GM19328 (cell line): Measurements from ENCODE around the gene PKNOX2.

Source experiments
- ATAC-seq: cut with Tn5 transposase; IDR thresholded peaks from one replicate; pipeline ENCODE4 v1.9.1; 2021; ENCODE audit warnings: mild to moderate bottlenecking, moderate library complexity; ENCODE audit not compliant: unreplicated experiment

The PKNOX2 gene

GRCh38 chr11:125376117-125376516 lies 211.6 kb downstream of the PKNOX2 start:
- ATAC-seq: no peak

- no peak for ATAC-seq
These were observed 212.3 kb downstream of the PKNOX2 start for GRCh38 chr11:125376856-125377255.

GRCh38 chr11:125378083-125378482 lies 213.5 kb downstream of the PKNOX2 start:
- ATAC-seq: no peak

GRCh38 chr11:125378571-125378970 lies 214.0 kb downstream of the PKNOX2 start:
- no peak for ATAC-seq

- ATAC-seq: no peak
These were observed 215.0 kb downstream of the PKNOX2 start for GRCh38 chr11:125379565-125379964.

- ATAC-seq: no peak
These were observed 215.4 kb downstream of the PKNOX2 start for GRCh38 chr11:125379981-125380380.

- no peak for ATAC-seq
These were observed 216.3 kb downstream of the PKNOX2 start for GRCh38 chr11:125380756-125381445.

- no peak for ATAC-seq
These were observed 217.0 kb downstream of the PKNOX2 start for GRCh38 chr11:125381499-125382044.

- no peak for ATAC-seq
These were observed 217.8 kb downstream of the PKNOX2 start for GRCh38 chr11:125382314-125382791.

- ATAC-seq: no peak
These were observed 218.3 kb downstream of the PKNOX2 start for GRCh38 chr11:125382822-125383221.

- ATAC-seq: no peak
These were observed 220.3 kb downstream of the PKNOX2 start for GRCh38 chr11:125384825-125385224.

GRCh38 chr11:125387901-125388300 lies 223.3 kb downstream of the PKNOX2 start:
- ATAC-seq: no peak

GRCh38 chr11:125388611-125389010 lies 224.1 kb downstream of the PKNOX2 start:
- ATAC-seq: no peak

- ATAC-seq: no peak
These were observed 225.0 kb downstream of the PKNOX2 start for GRCh38 chr11:125389339-125390166.

GRCh38 chr11:125390946-125391345 lies 226.4 kb downstream of the PKNOX2 start:
- ATAC-seq: no peak

GRCh38 chr11:125393331-125393730 lies 228.8 kb downstream of the PKNOX2 start:
- no peak for ATAC-seq

- ATAC-seq: no peak
These were observed 229.7 kb downstream of the PKNOX2 start for GRCh38 chr11:125394296-125394695.

GRCh38 chr11:125397421-125397820 lies 232.9 kb downstream of the PKNOX2 start:
- no peak for ATAC-seq

- no peak for ATAC-seq
These were observed 233.9 kb downstream of the PKNOX2 start for GRCh38 chr11:125398475-125398874.

GRCh38 chr11:125398994-125399640 lies 234.6 kb downstream of the PKNOX2 start:
- ATAC-seq: no peak

GRCh38 chr11:125399945-125400344 lies 235.4 kb downstream of the PKNOX2 start:
- ATAC-seq: no peak
